Endothelial cell of umbilical vein (primary cell): ENCODE measurements around the gene PRDM2. TPM values are rescaled to one million over a fixed set of nuclear protein-coding genes. Genes with fewer than 3 reads are reported as not detected.

ENCODE experiments used
- BruUV-seq: library from RNA; stranded (reverse); fragments of 400-500 nt; replicated peaks from 2 replicates; lab custom pipeline; 2021; lab: Mats Ljungman, UMichigan
- CTCF ChIA-PET: fragments of 300-600, 350-600 bp; sonication (Branson Sonifier 250); formaldehyde crosslinking; loops from one replicate; lab custom pipeline; 2021; ENCODE audit warnings: antibody characterized with exemption, inconsistent platforms; lab: Charles Lee
- POLR2A ChIA-PET: fragments of 300-600, 350-600 bp; sonication (Branson Sonifier 250); formaldehyde crosslinking; loops from one replicate; lab custom pipeline; 2021; ENCODE audit warnings: antibody characterized with exemption, inconsistent platforms; lab: Charles Lee
- DNase-seq: peaks from one replicate; pipeline ENCODE4 v3.0.0-alpha.2; 2011; ENCODE audit warnings: low read depth, low spot score
- FAIRE-seq: peaks from 2 replicates; lab custom pipeline; 2011; peaks lifted over from hg19 to GRCh38; lab: Jason Lieb, UNC
- H2AFZ ChIP-seq: 2 replicates; pipeline ENCODE4 v1.6.0; 2012; ENCODE audit warnings: low read depth, low read length, control low read depth, inconsistent platforms
- H3K27ac ChIP-seq: 2 replicates; pipeline ENCODE4 v1.5.1; 2011; ENCODE audit warnings: low read depth, mild to moderate bottlenecking, control low read depth, low read length, moderate library complexity; ENCODE audit not compliant: insufficient read depth
- H3K27me3 ChIP-seq, 2 experiments: 2 replicates each; pipeline versions ENCODE4 v1.6.0 to v1.6.1; 2011; ENCODE audit warnings: low read length in 2 of 2, mixed read lengths in 1 of 2; ENCODE audit not compliant: control insufficient read depth in 2 of 2, insufficient read depth in 2 of 2
- H3K36me3 ChIP-seq, 2 experiments: 2 replicates in 1 of 2; 3 replicates in 1 of 2; pipeline ENCODE4 v1.5.1; 2011; ENCODE audit warnings: low read length in 2 of 2, mild to moderate bottlenecking in 1 of 2, moderate library complexity in 1 of 2; ENCODE audit not compliant: control insufficient read depth in 2 of 2, insufficient read depth in 2 of 2; ENCODE audit errors: extremely low read depth in 1 of 2
- H3K4me1 ChIP-seq: 3 replicates; pipeline ENCODE4 v1.5.1; 2011; ENCODE audit warnings: mild to moderate bottlenecking, low read length; ENCODE audit not compliant: control insufficient read depth, insufficient read depth; ENCODE audit errors: extremely low read depth
- H3K4me2 ChIP-seq: 2 replicates; pipeline ENCODE4 v1.6.1; 2011; ENCODE audit warnings: low read length, control low read depth, mixed read lengths; ENCODE audit not compliant: insufficient read depth
- H3K4me3 ChIP-seq, 3 experiments: fragments of 200-600 bp in 1 of 3; sonication (generic), shearing (Covaris generic) in 1 of 3; replicated peaks in 1 of 3; 2 replicates each; pipeline ENCODE4 v1.5.1; 2011 to 2016; ENCODE audit warnings: control low read depth in 3 of 3, low read length in 3 of 3, mild to moderate bottlenecking in 2 of 3, inconsistent platforms in 1 of 3, low read depth in 1 of 3, moderate library complexity in 1 of 3; ENCODE audit not compliant: insufficient read depth in 1 of 3
- H3K79me2 ChIP-seq: 2 replicates; pipeline ENCODE4 v1.6.0; 2012; ENCODE audit warnings: low read length, inconsistent platforms; ENCODE audit not compliant: control insufficient read depth, insufficient read depth
- H3K9ac ChIP-seq: replicated peaks from 2 replicates; pipeline ENCODE3; 2011; ENCODE audit warnings: low read length, control low read depth; ENCODE audit not compliant: insufficient read depth; ENCODE audit errors: extremely low read depth
- H3K9me1 ChIP-seq: replicated peaks from 3 replicates; pipeline ENCODE4 v1.6.0; 2011; ENCODE audit warnings: mild to moderate bottlenecking, low read length; ENCODE audit not compliant: control insufficient read depth, insufficient read depth; ENCODE audit errors: extremely low read depth
- H3K9me3 ChIP-seq: replicated peaks from 2 replicates; pipeline ENCODE4 v1.5.1; 2012; ENCODE audit warnings: low read length, inconsistent platforms; ENCODE audit not compliant: control insufficient read depth, insufficient read depth
- H4K20me1 ChIP-seq: replicated peaks from 2 replicates; pipeline ENCODE3; 2011; ENCODE audit warnings: mild to moderate bottlenecking, low read length; ENCODE audit not compliant: control insufficient read depth, insufficient read depth; ENCODE audit errors: extremely low read depth
- CTCF ChIP-seq, 2 donors: IDR thresholded peaks; 1 replicate in 1 of 2; 2 replicates in 1 of 2; pipeline ENCODE4 v1.5.1; 2011; ENCODE audit warnings: low read length in 2 of 2, mild to moderate bottlenecking in 2 of 2, moderate library complexity in 2 of 2, control low read depth in 1 of 2, inconsistent platforms in 1 of 2, low read depth in 1 of 2; ENCODE audit not compliant: insufficient read depth in 1 of 2; ENCODE audit errors: extremely low read depth in 1 of 2
- EZH2 ChIP-seq: IDR thresholded peaks from 2 replicates; pipeline ENCODE4 v1.6.1; 2012; ENCODE audit warnings: borderline replicate concordance, low read depth, mild to moderate bottlenecking, moderate library complexity, low read length, inconsistent platforms; ENCODE audit not compliant: severe bottlenecking
- FOS ChIP-seq: IDR thresholded peaks from 2 replicates; pipeline ENCODE4 v1.6.1; 2011; ENCODE audit warnings: mild to moderate bottlenecking, low read length, moderate library complexity, borderline replicate concordance; ENCODE audit not compliant: insufficient read depth
- GATA2 ChIP-seq: IDR thresholded peaks from 2 replicates; pipeline ENCODE4 v1.7.0; 2011; ENCODE audit warnings: low read depth, mild to moderate bottlenecking, moderate library complexity, mixed read lengths, low read length; ENCODE audit not compliant: insufficient read length, insufficient read depth
- JUN ChIP-seq: IDR thresholded peaks from 2 replicates; pipeline ENCODE4 v1.6.1; 2011; ENCODE audit warnings: borderline replicate concordance, low read depth; ENCODE audit not compliant: insufficient read length, insufficient read depth
- MAX ChIP-seq: IDR thresholded peaks from 2 replicates; pipeline ENCODE4 v1.6.1; 2011; ENCODE audit not compliant: insufficient read depth, insufficient read length
- MYC ChIP-seq: IDR thresholded peaks from one replicate; pipeline ENCODE4 v1.6.1; 2011; ENCODE audit warnings: mild to moderate bottlenecking, low read depth, low read length
- POLR2A ChIP-seq: IDR thresholded peaks from 2 replicates; pipeline ENCODE4 v1.6.1; 2012; ENCODE audit warnings: low read depth, mild to moderate bottlenecking, control low read depth, low read length
- POLR2AphosphoS5 ChIP-seq: IDR thresholded peaks from 2 replicates; pipeline ENCODE4 v1.6.1; 2012; ENCODE audit warnings: low read depth, mild to moderate bottlenecking, control low read depth, low read length, moderate library complexity; ENCODE audit not compliant: insufficient read depth
- dilution Hi-C: fragments of 300-500 bp; cut with MboI; formaldehyde crosslinking; loops from one replicate; pipeline ENCODE4 v1.15.0; 2019; ENCODE audit warnings: low sequenced_read_pairs; ENCODE audit not compliant: extremely low pct_ligation_motif_present
- intact Hi-C: fragments of 100-400 bp; cut with micrococcal nuclease; formaldehyde crosslinking; loops from one replicate; pipeline ENCODE4 v1.10.0; 2022
- polyA plus RNA-seq, 4 experiments: library from polyadenylated mRNA; depleted of rRNA in 3 of 4; stranded (reverse) in 3 of 4; unstranded in 1 of 4; fragments of >200 nt; gene quantifications; 2 replicates each; pipeline versions ENCODE4 v1.2.1 to v1.2.3, GENCODE V29; 2011 to 2012; ENCODE audit warnings: missing spikeins in 1 of 4
- total RNA-seq: library from RNA; stranded (reverse); gene quantifications from 2 replicates; pipeline ENCODE4 v1.2.3, GENCODE V29; 2021

Gene PRDM2
- total and polyA plus RNA-seq, 2 donors (not counting 3 experiments of a cell fraction or from before 2014, with no cell fraction given): 11.3 to 35.7 TPM

GRCh38 chr1:13830616-13831280 lies 130.8 kb downstream of the PRDM2 start:
- intact Hi-C loops (no loop called here), dilution Hi-C loops (no loop called here)
- DNase-seq (no peak), FAIRE-seq (no peak)
- Histone ChIP-seq H3K36me3 (no peaks in the 10 kb centered on the region), H3K27ac (no peak overlapping the region), H3K9ac (no peak overlapping the region), H3K79me2 (no peaks in the 10 kb centered on the region), H3K4me1 (no peaks in the 10 kb centered on the region), H3K4me2 (no peak overlapping the region), H3K9me1 (no peaks in the 10 kb centered on the region), H2AFZ (no peak overlapping the region), H3K27me3 (no peaks in the 10 kb centered on the region), H4K20me1 (no peaks in the 10 kb centered on the region), H3K9me3 (no peaks in the 10 kb centered on the region), H3K4me3 (no peak overlapping the region)
- TF ChIP-seq JUN: no peak
- no peak for TF ChIP-seq MYC
- no peak for TF ChIP-seq CTCF (IDR thresholded peaks at IDR 0.05; ENCODE audit: extremely low read depth in 1 of 2, insufficient read depth in 1 of 2, low read depth in 1 of 2, low read length in 2 of 2)
- TF ChIP-seq POLR2AphosphoS5: no peak
- TF ChIP-seq EZH2: no peak
- TF ChIP-seq MAX: no peak
- no peak for TF ChIP-seq FOS
- no peak for TF ChIP-seq GATA2
- TF ChIP-seq POLR2A: no peak
- ChIA-PET CTCF (no interaction called here), POLR2A (no interaction called here)
- no TSS peak for BruUV-seq
